SK-N-SH (cell line): ENCODE data around the gene SPON1. TPM values are rescaled to one million over a fixed set of nuclear protein-coding genes. Genes with fewer than 3 reads are reported as not detected.

Source experiments
- CTCF ChIA-PET: fragments of 300-600, 350-600 bp; formaldehyde crosslinking; extraction: SDS; loops from one replicate; lab custom pipeline; 2021; lab: Yijun Ruan, JAX
- POLR2A ChIA-PET: fragments of 350-600 bp; sonication (Branson Sonifier 250); formaldehyde crosslinking; extraction: SDS; loops from one replicate; lab custom pipeline; 2020; ENCODE audit warnings: antibody characterized with exemption, inconsistent platforms; lab: Yijun Ruan, JAX
- DNase-seq: peaks from one replicate; pipeline ENCODE4 v3.0.0; 2012
- H2AFZ ChIP-seq: fragments of 200-600 bp; sonication (generic); 2 replicates; pipeline ENCODE4 v1.8.1; 2016; ENCODE audit warnings: antibody characterized with exemption, mild to moderate bottlenecking, low read depth
- H3F3A ChIP-seq: fragments of 200-600 bp; sonication (generic); replicated peaks from 2 replicates; pipeline ENCODE3; 2016; ENCODE audit warnings: antibody characterized with exemption, mild to moderate bottlenecking; ENCODE audit not compliant: insufficient read depth
- H3K27ac ChIP-seq, 2 experiments: fragments of 200-500 bp in 1 of 2; fragments of 200-600 bp in 1 of 2; sonication (Bioruptor generic) in 1 of 2; sonication (generic), shearing (Covaris generic) in 1 of 2; 2 replicates each; pipeline versions ENCODE4 v1.5.1 to v1.6.1; 2014 to 2016; ENCODE audit warnings: low read depth in 2 of 2, inconsistent platforms in 1 of 2, low read length in 1 of 2, mild to moderate bottlenecking in 1 of 2, mixed read lengths in 1 of 2
- H3K27me3 ChIP-seq: fragments of 200-600 bp; sonication (generic), shearing (Covaris generic); 2 replicates; pipeline ENCODE4 v1.6.1; 2016; ENCODE audit warnings: mixed run types; ENCODE audit not compliant: insufficient read depth
- H3K36me3 ChIP-seq, 2 experiments: fragments of 200-500 bp in 1 of 2; fragments of 200-600 bp in 1 of 2; sonication (Bioruptor generic) in 1 of 2; sonication (generic) in 1 of 2; replicated peaks in 1 of 2; 2 replicates each; pipeline versions ENCODE3 to v1.5.1; 2014 to 2016; ENCODE audit warnings: low read length in 1 of 2, mild to moderate bottlenecking in 1 of 2; ENCODE audit not compliant: insufficient read depth in 2 of 2, control insufficient read depth in 1 of 2
- H3K4me1 ChIP-seq, 2 experiments: fragments of 200-500 bp in 1 of 2; fragments of 200-600 bp in 1 of 2; sonication (Bioruptor generic) in 1 of 2; sonication (generic), shearing (Covaris generic) in 1 of 2; 2 replicates each; pipeline versions ENCODE4 v1.5.1 to v1.6.1; 2014 to 2016; ENCODE audit warnings: low read depth in 1 of 2, low read length in 1 of 2, mixed run types in 1 of 2; ENCODE audit not compliant: insufficient read depth in 2 of 2, control insufficient read depth in 1 of 2
- H3K4me2 ChIP-seq: fragments of 200-600 bp; sonication (generic), shearing (Covaris generic); 2 replicates; pipeline ENCODE4 v1.6.1; 2017; ENCODE audit warnings: mixed run types
- H3K4me3 ChIP-seq, 2 experiments: fragments of 200-500 bp in 1 of 2; fragments of 200-600 bp in 1 of 2; sonication (Bioruptor generic) in 1 of 2; sonication (generic), shearing (Covaris generic) in 1 of 2; 2 replicates each; pipeline versions ENCODE4 v1.5.1 to v1.8.1; 2014 to 2016; ENCODE audit warnings: low read depth in 2 of 2, inconsistent platforms in 1 of 2, low read length in 1 of 2, mild to moderate bottlenecking in 1 of 2, mixed read lengths in 1 of 2, moderate library complexity in 1 of 2
- H3K79me2 ChIP-seq: fragments of 200-600 bp; sonication (generic); 2 replicates; pipeline ENCODE4 v1.8.1; 2017; ENCODE audit warnings: mild to moderate bottlenecking; ENCODE audit not compliant: insufficient read depth
- H3K9ac ChIP-seq: fragments of 200-600 bp; sonication (generic); 2 replicates; pipeline ENCODE4 v1.6.1; 2017; ENCODE audit warnings: mixed run types
- H3K9me2 ChIP-seq: fragments of 200-600 bp; sonication (generic); 2 replicates; pipeline ENCODE4 v1.6.1; 2017; ENCODE audit warnings: mixed run types
- H3K9me3 ChIP-seq: fragments of 200-600 bp; sonication (generic); 2 replicates; pipeline ENCODE4 v1.6.1; 2017; ENCODE audit warnings: mixed run types, mild to moderate bottlenecking, moderate library complexity
- H4K20me1 ChIP-seq: fragments of 200-600 bp; sonication (generic); 2 replicates; pipeline ENCODE4 v1.6.1; 2017; ENCODE audit warnings: mild to moderate bottlenecking, mixed run types; ENCODE audit not compliant: insufficient read depth
- FOXJ3 ChIP-seq: sonication (generic); formaldehyde crosslinking; IDR thresholded peaks from 2 replicates; pipeline ENCODE4 v1.5.1; 2020; ENCODE audit warnings: mild to moderate bottlenecking, missing genetic modification reagents
- FOXM1 ChIP-seq: IDR thresholded peaks from 2 replicates; pipeline ENCODE4 v1.4.0; 2012; ENCODE audit warnings: low read depth, mild to moderate bottlenecking
- GABPA ChIP-seq: IDR thresholded peaks from 2 replicates; pipeline ENCODE4 v1.4.0; 2012; ENCODE audit warnings: low read depth, mild to moderate bottlenecking
- IRF3 ChIP-seq: fragments of 150-350 bp; IDR thresholded peaks from 2 replicates; pipeline ENCODE4 v1.6.1; 2016; ENCODE audit warnings: mild to moderate bottlenecking, low read depth, low read length
- MEF2A ChIP-seq: IDR thresholded peaks from 2 replicates; pipeline ENCODE4 v1.4.0; 2012; ENCODE audit warnings: low read depth, borderline replicate concordance
- MXI1 ChIP-seq: IDR thresholded peaks from 2 replicates; pipeline ENCODE4 v1.6.1; 2012; ENCODE audit warnings: mild to moderate bottlenecking, low read depth, low read length, improper control_type of control experiment
- PBX3 ChIP-seq: IDR thresholded peaks from 2 replicates; pipeline ENCODE4; 2012
- REST ChIP-seq: IDR thresholded peaks from 2 replicates; pipeline ENCODE4 v1.6.1; 2012; ENCODE audit warnings: mild to moderate bottlenecking, low read depth, low read length, moderate library complexity
- RXRA ChIP-seq: IDR thresholded peaks from 2 replicates; pipeline ENCODE4 v1.4.0; 2012; ENCODE audit warnings: low read depth, mild to moderate bottlenecking, borderline replicate concordance
- SMC3 ChIP-seq: IDR thresholded peaks from 2 replicates; pipeline ENCODE4 v1.6.1; 2012; ENCODE audit warnings: low read depth, low read length, improper control_type of control experiment
- ZBTB33 ChIP-seq: IDR thresholded peaks from 2 replicates; pipeline ENCODE4 v1.4.0; 2012; ENCODE audit warnings: low read depth, borderline replicate concordance
- WGBS: methylation state at CpG from one replicate; pipeline ENCODE4 v1.1.6; 2017; ENCODE audit warnings: low lambda C conversion rate; 5-methylcytosine and 5-hydroxymethylcytosine counted together
- polyA plus RNA-seq, 3 experiments: library from polyadenylated mRNA; depleted of rRNA; stranded (reverse); fragments of >200 nt; gene quantifications; 2 replicates each; pipeline ENCODE4 v1.2.3, GENCODE V29; 2012

SPON1 gene
- polyA plus RNA-seq, 1 of the 3 experiments (the other 2 are of a cell fraction) = not detected

- TF ChIP-seq RXRA (no peak), IRF3 (no peak), MXI1 (no peak), FOXJ3 (CRISPR knock-in tag) (no peak), SMC3 (no peak), GABPA (no peak), MEF2A (no peak), ZBTB33 (no peak)
These were observed 155.5 kb downstream of the SPON1 start (continued) for GRCh38 chr11:14118072-14118471.

GRCh38 chr11:14119357-14119756 lies 156.8 kb downstream of the SPON1 start:
- H3K9me2 ChIP-seq = no peaks in the 10 kb centered on the region
- POLR2A ChIA-PET = no interaction called here
- TF ChIP-seq PBX3 (no peak), FOXM1 (no peak), REST (no peak), IRF3 (no peak)
- H3K4me2 ChIP-seq = no peak overlapping the region
- 35% methylated on average over 2 of the region's 2 CpGs for whole genome bisulfite sequencing
- no peaks in the 10 kb centered on the region for H3F3A ChIP-seq
- no peaks in the 10 kb centered on the region for H3K9me3 ChIP-seq
- no peak overlapping the region for H3K9ac ChIP-seq
- H3K27me3 ChIP-seq = no peaks in the 10 kb centered on the region
- CTCF ChIA-PET = interaction anchor here (0.8 kb wide), 1 partner anchor 30 kb away, joined by 3 read pairs; no protein-coding TSS in a partner anchor
- no peak overlapping the region for H3K27ac ChIP-seq
- no peaks in the 10 kb centered on the region for H3K79me2 ChIP-seq
- H3K4me3 ChIP-seq = no peak overlapping the region
- no peaks in the 10 kb centered on the region; a peak in 1 of 4 replicates for H3K4me1 ChIP-seq
- no peaks in the 10 kb centered on the region for H3K36me3 ChIP-seq
- DNase-seq = no peak
- no peaks in the 10 kb centered on the region for H4K20me1 ChIP-seq
- no peak overlapping the region for H2AFZ ChIP-seq
